HG02943 (cell line): ENCODE measurements around the gene CFAP299.

Experiments
- ATAC-seq: cut with Tn5 transposase; IDR thresholded peaks from one replicate; pipeline ENCODE4 v1.9.1; 2021; ENCODE audit warnings: mild to moderate bottlenecking, low read depth, moderate library complexity; ENCODE audit not compliant: unreplicated experiment

CFAP299 gene

DNA sequence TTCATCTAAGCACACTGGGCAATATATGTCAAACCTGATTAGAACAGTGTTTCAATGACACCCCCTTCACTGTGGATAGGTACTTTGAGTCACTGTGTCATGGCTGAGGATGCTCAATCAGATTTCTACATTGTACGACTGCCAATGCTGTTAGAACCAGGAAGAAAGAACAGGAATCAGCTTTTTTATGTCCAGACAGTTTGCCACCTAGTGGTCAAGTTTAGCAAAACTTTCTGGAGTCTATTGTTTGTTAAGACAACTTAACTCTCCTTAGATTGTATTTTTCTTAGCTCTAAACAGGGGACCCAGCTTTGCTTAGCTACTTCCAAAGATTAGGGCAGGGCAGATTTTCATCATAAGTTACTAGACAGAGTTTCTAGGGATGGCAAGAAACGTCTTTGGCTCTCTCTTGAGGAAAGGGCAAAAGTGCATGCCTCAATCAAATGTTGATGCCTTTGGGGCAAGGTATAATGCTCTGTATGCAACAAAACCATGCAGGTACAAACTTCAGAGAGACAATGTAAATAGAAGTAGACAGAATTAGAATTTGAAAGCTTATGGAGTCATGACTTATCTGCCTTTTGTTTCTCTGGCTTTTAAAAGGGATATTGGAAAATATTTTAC lies 654.5 kb downstream of the CFAP299 start:
- ATAC-seq = no peak

DNA sequence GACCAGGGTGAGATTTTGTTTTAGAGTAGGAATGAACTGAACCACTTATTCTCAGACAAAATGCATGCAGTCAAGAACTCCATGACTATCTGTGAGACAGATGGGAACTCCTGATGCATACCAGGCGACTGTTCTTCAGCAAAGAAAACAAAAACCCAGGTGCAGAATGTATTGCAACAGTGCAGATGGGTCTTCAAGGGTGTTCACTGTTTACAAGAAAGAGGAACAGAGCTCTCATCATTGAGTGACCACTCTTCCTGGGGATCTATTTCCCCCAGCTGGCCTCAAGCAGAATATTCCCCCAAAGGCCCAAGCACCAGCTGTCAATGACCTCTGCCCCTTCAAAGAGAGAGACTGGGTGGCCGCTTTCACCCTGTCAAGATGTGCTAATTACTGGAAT lies 655.3 kb downstream of the CFAP299 start:
- ATAC-seq = no peak

GRCh38 chr4:80999943-81000342 lies 664.4 kb downstream of the CFAP299 start:
- no peak for ATAC-seq

DNA sequence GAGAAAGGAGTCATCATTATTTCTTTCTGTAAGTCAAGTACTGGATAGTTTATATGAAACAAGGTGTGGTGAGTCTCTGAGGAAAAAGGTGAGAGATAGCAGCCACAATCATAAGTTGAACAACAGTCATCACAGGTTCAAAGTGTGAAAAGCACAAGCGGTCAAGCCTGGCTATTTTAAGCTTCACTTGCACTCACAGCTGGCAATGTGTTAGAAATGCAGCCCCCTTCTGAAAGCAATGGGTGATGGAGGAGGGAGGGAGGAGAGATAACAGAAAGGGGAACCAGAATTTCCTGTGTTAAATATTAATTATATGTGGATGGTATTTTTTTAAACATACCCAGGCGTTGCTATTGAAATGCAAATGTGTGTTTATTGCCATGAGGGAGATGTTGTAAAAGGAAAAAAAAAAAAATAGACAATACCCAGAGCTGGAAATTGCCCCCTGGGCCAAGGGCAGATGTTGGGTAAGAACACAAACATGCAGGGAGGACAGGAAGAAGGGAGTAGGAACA lies 668.1 kb downstream of the CFAP299 start:
- peak; percentile 100 for ATAC-seq

DNA sequence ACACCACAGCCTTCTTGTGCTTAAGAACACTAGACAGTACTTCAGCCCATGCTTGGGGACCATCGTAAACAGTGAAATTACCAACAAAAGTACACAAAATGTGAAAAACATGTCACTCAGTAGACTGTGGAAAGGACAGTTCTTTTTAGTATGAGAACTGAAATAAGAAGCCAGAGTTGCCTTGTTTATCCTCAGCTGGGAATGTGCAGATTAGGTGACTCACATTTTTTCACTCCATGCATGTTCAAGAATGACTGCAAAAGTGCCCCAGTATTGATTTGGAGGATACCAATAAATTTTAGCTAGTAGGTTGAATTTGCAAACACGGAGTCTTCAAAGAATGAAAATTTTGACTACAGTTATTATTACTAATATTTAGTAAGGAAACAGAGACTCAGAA lies 671.9 kb downstream of the CFAP299 start:
- no peak for ATAC-seq
